Lower leg skin (tissue), 3 donors: ENCODE results near the gene SIGLEC10.
"Not testable (repeated sequence)": the region's sequence is repeated elsewhere in the genome, so short reads cannot be mapped to it uniquely, and the experiment has no call there.

Source experiments
- POLR2A ChIP-seq, 2 donors: fragments of 450-650 bp; IDR thresholded peaks; one replicate each; pipeline ENCODE4 v1.6.1; 2016 to 2017; ENCODE audit warnings: antibody characterized with exemption in 2 of 2, mild to moderate bottlenecking in 1 of 2, moderate library complexity in 1 of 2
- TF ChIP-seq, protein P1 (sequence below), 3 donors: fragments of 450-650 bp; IDR thresholded peaks; one replicate each; pipeline ENCODE4 v1.5.1; 2016; ENCODE audit warnings: antibody characterized with exemption in 3 of 3, mild to moderate bottlenecking in 3 of 3, moderate library complexity in 2 of 3

GRCh38 chr19:51420511-51420910, 3.1 kb upstream of the SIGLEC10 start:
- TF ChIP-seq, protein P1, sequence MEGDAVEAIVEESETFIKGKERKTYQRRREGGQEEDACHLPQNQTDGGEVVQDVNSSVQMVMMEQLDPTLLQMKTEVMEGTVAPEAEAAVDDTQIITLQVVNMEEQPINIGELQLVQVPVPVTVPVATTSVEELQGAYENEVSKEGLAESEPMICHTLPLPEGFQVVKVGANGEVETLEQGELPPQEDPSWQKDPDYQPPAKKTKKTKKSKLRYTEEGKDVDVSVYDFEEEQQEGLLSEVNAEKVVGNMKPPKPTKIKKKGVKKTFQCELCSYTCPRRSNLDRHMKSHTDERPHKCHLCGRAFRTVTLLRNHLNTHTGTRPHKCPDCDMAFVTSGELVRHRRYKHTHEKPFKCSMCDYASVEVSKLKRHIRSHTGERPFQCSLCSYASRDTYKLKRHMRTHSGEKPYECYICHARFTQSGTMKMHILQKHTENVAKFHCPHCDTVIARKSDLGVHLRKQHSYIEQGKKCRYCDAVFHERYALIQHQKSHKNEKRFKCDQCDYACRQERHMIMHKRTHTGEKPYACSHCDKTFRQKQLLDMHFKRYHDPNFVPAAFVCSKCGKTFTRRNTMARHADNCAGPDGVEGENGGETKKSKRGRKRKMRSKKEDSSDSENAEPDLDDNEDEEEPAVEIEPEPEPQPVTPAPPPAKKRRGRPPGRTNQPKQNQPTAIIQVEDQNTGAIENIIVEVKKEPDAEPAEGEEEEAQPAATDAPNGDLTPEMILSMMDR (IDR thresholded peaks at IDR 0.05): not testable (repeated sequence)
- TF ChIP-seq POLR2A (IDR thresholded peaks at IDR 0.05): not testable (repeated sequence)
